NT2/D1 (cell line): Measurements from ENCODE around the gene PPP1R37.

Source experiments
- DNase-seq: peaks from one replicate; pipeline ENCODE4 v3.0.0-alpha.2; 2011; ENCODE audit warnings: low read depth, low spot score
- H3K27me3 ChIP-seq: 2 replicates; pipeline ENCODE4 v1.6.0; 2011; ENCODE audit warnings: mild to moderate bottlenecking; ENCODE audit not compliant: insufficient read length, insufficient read depth
- H3K36me3 ChIP-seq: 2 replicates; pipeline ENCODE4 v1.6.1; 2011; ENCODE audit warnings: mild to moderate bottlenecking, low read length, mixed read lengths; ENCODE audit not compliant: insufficient read depth, insufficient read length
- H3K4me1 ChIP-seq: 2 replicates; pipeline ENCODE4 v1.5.1; 2011; ENCODE audit not compliant: insufficient read depth, insufficient read length
- H3K4me3 ChIP-seq: 2 replicates; pipeline ENCODE4 v1.5.1; 2011; ENCODE audit warnings: low read depth; ENCODE audit not compliant: insufficient read length
- H3K9ac ChIP-seq: 2 replicates; pipeline ENCODE4 v1.6.0; 2011; ENCODE audit warnings: low read depth; ENCODE audit not compliant: insufficient read length
- H3K9me3 ChIP-seq: 2 replicates; pipeline ENCODE4 v1.5.1; 2011; ENCODE audit warnings: mild to moderate bottlenecking, low read length; ENCODE audit not compliant: insufficient read depth
- SUZ12 ChIP-seq: IDR thresholded peaks from 2 replicates; pipeline ENCODE4 v1.6.1; 2011; ENCODE audit not compliant: insufficient read length, insufficient read depth; ENCODE audit errors: extremely low read depth
- YY1 ChIP-seq: IDR thresholded peaks from 2 replicates; pipeline ENCODE4 v1.6.1; 2011; ENCODE audit not compliant: insufficient read length, insufficient read depth
- ZNF274 ChIP-seq: IDR thresholded peaks from 2 replicates; pipeline ENCODE4 v1.6.1; 2011; ENCODE audit warnings: mild to moderate bottlenecking, low read depth, low read length

PPP1R37 gene

GRCh38 chr19:45074744-45075300, 18.2 kb upstream of the PPP1R37 start:
- no peak for DNase-seq
- Histone ChIP-seq H3K9ac (peak overlapping the region; percentile 66), H3K27me3 (no peaks in the 10 kb centered on the region), H3K4me3 (peak overlapping the region; percentile 27), H3K4me1 (peaks cover 3% of the 10 kb centered on the region), H3K36me3 (peaks cover 27% of the 10 kb centered on the region), H3K9me3 (no peaks in the 10 kb centered on the region)
- TF ChIP-seq SUZ12 (no peak), YY1 (no peak), ZNF274 (no peak)

GRCh38 chr19:45075301-45076028, 17.5 kb upstream of the PPP1R37 start:
- TF ChIP-seq SUZ12 = no peak
- TF ChIP-seq YY1 = no peak
- no peak for TF ChIP-seq ZNF274
- H3K9me3 ChIP-seq = no peaks in the 10 kb centered on the region
- DNase-seq = no peak
- H3K36me3 ChIP-seq = peaks cover 20% of the 10 kb centered on the region
- H3K27me3 ChIP-seq = no peaks in the 10 kb centered on the region
- H3K4me3 ChIP-seq = peak overlapping the region; percentile 71
- peak overlapping the region; percentile 80 for H3K9ac ChIP-seq
- H3K4me1 ChIP-seq = peaks cover 3% of the 10 kb centered on the region

GRCh38 chr19:45076029-45076850, 16.7 kb upstream of the PPP1R37 start, which contains the start of gene ZNF296:
Gene ZNF296 (minus strand): TSS chr19:45076478. CDS start chr19:45076373, 105 bp downstream.
- Histone ChIP-seq H3K27me3 (no peaks in the 10 kb centered on the region), H3K9ac (peak within 1 kb of the TSS; percentile 80), H3K4me3 (peak within 1 kb of the TSS; percentile 71), H3K4me1 (peaks cover 3% of the 10 kb centered on the region), H3K9me3 (no peaks in the 10 kb centered on the region), H3K36me3 (peaks cover 13% of the 10 kb centered on the region)
- peak; percentile 55 for DNase-seq
- TF ChIP-seq YY1 (no peak), SUZ12 (no peak), ZNF274 (no peak)

- Histone ChIP-seq H3K9me3 (no peaks in the 10 kb centered on the region), H3K36me3 (peaks cover 12% of the 10 kb centered on the region), H3K4me3 (no peak overlapping the region), H3K27me3 (no peaks in the 10 kb centered on the region), H3K4me1 (peaks cover 3% of the 10 kb centered on the region), H3K9ac (peak overlapping the region; percentile 64)
- TF ChIP-seq YY1 = no peak
- TF ChIP-seq SUZ12 = no peak
- TF ChIP-seq ZNF274 = no peak
- DNase-seq = no peak
These were observed 15.9 kb upstream of the PPP1R37 start for GRCh38 chr19:45076851-45077730.

GRCh38 chr19:45078390-45079062, 14.5 kb upstream of the PPP1R37 start:
- peaks cover 12% of the 10 kb centered on the region for H3K36me3 ChIP-seq
- no peaks in the 10 kb centered on the region for H3K9me3 ChIP-seq
- H3K4me1 ChIP-seq = peaks cover 3% of the 10 kb centered on the region
- no peak for DNase-seq
- H3K9ac ChIP-seq = peak overlapping the region; percentile 95
- H3K4me3 ChIP-seq = peak overlapping the region; percentile 82
- TF ChIP-seq SUZ12 (no peak), YY1 (no peak), ZNF274 (no peak)
- H3K27me3 ChIP-seq = no peaks in the 10 kb centered on the region
